SH-SY5Y (cell line): ENCODE results near the gene TMC2.

ENCODE experiments used
- GATA2 ChIP-seq: IDR thresholded peaks from 2 replicates; pipeline ENCODE4 v1.6.1; 2011; ENCODE audit warnings: mild to moderate bottlenecking, low read depth, low read length
- GATA3 ChIP-seq: IDR thresholded peaks from 2 replicates; pipeline ENCODE4 v1.6.1; 2011; ENCODE audit warnings: low read depth, mild to moderate bottlenecking, low read length, moderate library complexity

The TMC2 gene

DNA sequence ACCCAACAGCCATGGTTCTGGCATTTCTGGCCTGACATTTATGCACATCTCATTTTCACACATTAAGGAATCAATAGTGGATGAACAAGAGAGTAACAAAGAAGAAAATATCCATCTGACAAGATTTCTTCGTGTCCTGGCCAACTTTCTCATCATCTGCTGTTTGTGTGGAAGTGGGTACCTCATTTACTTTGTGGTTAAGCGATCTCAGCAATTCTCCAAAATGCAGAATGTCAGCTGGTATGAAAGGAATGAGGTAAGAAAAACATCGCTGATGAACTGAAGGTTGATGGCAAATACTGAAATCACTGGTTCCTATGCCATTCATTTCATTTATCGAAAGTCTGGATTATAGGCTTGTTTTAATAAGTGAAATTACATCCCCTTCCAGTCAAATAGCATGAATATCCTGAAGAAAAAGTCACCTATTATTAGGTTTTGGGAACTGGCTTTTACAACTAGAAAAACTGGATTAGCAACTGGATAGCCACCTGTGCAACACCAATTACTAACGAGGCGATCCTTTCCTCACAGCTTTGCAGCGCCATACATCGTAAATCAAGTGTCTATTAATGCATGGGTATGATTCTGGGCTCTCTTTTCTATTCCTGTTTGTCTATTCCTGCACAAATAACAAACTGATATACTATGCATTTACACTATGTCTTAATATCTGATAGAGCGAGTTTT is 65.8 kb downstream of the TMC2 start:
- TF ChIP-seq GATA3 = no peak
- TF ChIP-seq GATA2 = no peak

- TF ChIP-seq GATA3 = no peak
- no peak for TF ChIP-seq GATA2
Observed at GRCh38 chr20:2602746-2603145, 66.4 kb downstream of the TMC2 start.

DNA sequence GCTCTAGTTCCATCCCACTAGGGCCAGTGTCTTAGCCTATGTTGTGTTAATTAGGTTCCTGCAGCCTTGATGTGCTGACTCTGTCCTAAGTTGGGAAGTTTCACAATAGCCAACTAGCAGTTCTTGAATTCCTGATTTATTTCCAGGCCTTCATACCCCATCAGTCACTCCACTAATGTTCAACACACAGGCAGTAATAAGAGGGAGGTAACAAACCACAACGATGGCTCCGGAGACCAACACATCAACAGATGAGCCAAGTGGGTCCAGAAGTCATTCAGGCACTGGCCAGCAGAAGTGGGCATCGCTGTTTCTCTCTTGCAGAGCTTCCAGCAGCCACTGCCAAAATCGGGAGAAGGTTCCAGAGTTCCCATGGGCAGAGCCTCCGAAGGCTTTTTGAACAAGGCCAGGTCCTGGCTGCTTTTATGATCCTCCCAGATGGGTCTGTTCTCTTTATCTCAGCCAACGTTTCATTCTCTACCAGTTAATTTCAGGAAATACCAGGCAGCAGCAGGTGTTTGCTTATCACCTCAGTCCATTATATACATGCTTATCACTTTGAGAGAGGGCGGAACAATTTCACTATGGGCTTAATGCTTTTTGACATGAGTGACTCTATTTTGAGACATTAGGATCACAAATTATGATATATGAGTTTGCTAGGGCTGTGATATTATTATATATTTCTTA is 67.6 kb downstream of the TMC2 start:
- peak; percentile 89 for TF ChIP-seq GATA2
- peak; percentile 66; the same call in 1 of the 2 replicates for TF ChIP-seq GATA3

DNA sequence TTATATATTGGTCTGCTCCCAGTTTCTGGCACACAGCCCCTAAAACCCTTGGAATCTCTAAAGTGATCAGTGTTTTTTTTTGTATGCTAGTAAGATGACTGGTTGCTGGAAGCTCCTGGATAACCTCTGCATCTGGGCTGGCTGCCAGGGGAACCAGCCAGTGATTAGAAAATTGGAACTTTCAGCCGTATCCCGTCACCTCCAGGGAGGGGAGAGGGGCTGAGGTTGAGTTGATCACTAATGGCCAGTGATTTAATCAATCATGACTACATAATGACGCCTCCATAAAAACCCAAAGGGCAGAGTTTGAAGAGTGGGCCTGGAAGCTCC is 68.1 kb downstream of the TMC2 start:
- TF ChIP-seq GATA2 (0 out of 2 replicates have a peak, but pooled peaks have one; percentile 63), GATA3 (no peak; the same call in 1 of the 2 replicates)

DNA sequence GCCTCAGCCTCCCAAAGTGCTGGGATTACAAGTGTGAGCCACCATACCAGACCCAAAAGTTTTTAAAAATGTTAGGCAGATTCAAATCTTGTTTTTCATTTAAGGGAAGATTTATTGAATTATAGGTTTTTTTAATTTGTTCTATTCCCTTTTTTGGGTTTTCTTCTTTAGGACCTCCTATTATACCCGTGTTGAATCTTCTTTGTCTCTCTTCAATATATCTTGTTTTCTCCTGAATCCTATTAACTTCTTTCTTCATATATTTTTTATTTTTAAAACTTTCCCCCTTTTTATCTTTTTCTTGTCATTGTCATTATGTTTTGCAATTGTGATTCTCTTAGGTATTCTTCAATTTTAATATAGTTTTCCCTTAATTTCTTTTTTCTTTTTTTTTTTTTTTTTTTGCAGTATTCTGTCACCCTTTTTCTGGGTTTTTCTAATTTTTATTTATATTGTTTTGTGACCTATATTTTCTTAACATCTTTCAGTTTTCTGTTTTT is 70.2 kb downstream of the TMC2 start:
- TF ChIP-seq GATA2 (no peak), GATA3 (no peak)

- no peak for TF ChIP-seq GATA2
- no peak for TF ChIP-seq GATA3
Observed at GRCh38 chr20:2610326-2610725, 74.0 kb downstream of the TMC2 start.

GRCh38 chr20:2610941-2611720 is 74.8 kb downstream of the TMC2 start:
- no peak for TF ChIP-seq GATA3
- no peak for TF ChIP-seq GATA2

GRCh38 chr20:2612073-2612472 is 75.7 kb downstream of the TMC2 start:
- TF ChIP-seq GATA2 (no peak), GATA3 (no peak)

GRCh38 chr20:2616634-2617033 is 80.3 kb downstream of the TMC2 start:
- TF ChIP-seq GATA2 = no peak
- TF ChIP-seq GATA3 = no peak

DNA sequence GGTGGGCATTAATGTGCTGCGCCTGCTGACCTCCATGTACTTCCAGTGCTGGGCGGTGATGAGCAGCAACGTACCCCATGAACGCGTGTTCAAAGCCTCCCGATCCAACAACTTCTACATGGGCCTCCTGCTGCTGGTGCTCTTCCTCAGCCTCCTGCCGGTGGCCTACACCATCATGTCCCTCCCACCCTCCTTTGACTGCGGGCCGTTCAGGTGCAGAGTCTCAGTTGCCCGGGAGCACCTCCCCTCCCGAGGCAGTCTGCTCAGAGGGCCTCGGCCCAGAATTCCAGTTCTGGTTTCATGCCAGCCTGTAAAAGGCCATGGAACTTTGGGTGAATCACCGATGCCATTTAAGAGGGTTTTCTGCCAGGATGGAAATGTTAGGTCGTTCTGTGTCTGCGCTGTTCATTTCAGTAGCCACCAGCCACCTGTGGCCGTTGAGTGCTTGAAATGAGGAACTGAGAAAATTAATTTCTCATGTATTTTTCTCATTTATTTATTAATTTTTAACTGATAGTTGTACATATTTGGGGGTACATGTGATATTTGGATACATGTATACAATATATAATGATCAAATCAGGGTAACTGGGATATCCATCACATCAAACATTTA is 80.8 kb downstream of the TMC2 start:
- TF ChIP-seq GATA3 (no peak), GATA2 (no peak)

DNA sequence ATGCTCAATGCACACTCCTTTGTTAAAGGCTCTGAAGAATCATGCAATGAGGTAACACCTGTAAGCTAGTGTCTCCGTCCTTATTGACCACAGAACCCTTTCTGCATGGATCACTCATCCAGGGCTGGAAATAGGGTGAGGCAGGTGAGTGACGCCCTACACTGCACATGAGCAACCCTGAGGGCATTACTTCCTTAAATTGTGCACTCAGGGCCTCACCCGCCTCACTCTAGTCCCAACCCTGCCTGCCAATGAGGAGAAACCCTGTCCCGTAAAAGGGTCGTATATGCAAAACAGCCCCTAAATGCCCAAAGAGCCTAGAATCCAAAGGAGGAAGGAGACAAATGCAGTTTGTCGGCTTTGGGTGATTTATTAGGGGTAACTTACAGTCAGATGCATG is 82.4 kb downstream of the TMC2 start:
- TF ChIP-seq GATA2 (no peak), GATA3 (no peak)

- no peak for TF ChIP-seq GATA2
- no peak for TF ChIP-seq GATA3
Observed at GRCh38 chr20:2619337-2619736, 83.0 kb downstream of the TMC2 start.

DNA sequence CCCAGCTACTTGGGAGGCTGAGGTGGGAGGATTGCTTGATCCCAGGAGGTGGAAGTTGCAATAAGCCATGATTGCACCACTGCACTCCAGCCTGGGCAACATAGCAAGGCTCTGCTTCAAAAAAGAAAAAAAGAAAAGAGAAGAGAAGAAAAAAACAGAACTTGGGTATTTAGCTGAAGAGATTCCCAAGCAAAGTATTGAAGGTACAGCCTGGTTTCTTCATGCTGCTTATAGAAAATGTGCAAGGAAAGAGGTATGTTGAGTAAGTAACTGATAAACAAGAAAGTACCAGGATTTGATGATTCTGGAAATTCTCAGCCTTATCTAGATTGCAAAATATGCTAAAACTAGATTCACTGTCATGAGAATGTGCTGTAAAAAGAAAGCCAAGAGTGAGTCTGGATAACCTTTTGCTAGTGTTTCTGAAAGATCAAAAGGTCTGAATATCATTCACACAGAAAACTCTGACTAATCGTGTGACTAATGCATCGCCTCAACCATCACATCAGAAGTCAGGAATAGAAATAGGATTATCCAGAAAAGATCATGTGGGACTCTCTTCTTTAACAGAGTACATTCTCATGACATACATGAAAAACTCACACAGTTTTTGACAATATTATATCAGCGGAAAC is 83.7 kb downstream of the TMC2 start:
- TF ChIP-seq GATA2 (no peak), GATA3 (no peak)

GRCh38 chr20:2624190-2624589 is 87.8 kb downstream of the TMC2 start:
- TF ChIP-seq GATA2 (no peak), GATA3 (no peak)
